DMS114 treated with DMSO at 0.1 percent for 48 hours (cell line): Measurements from ENCODE around the gene NR2E3.
"Not testable (repeated sequence)": the region's sequence is repeated elsewhere in the genome, so short reads cannot be mapped to it uniquely, and the experiment has no call there.

Experiments used
- DNase-seq: peaks from one replicate; lab custom pipeline; 2025; ENCODE audit not compliant: unreplicated experiment; lab: John Stamatoyannopoulos, UW

The NR2E3 gene

GRCh38 chr15:71813723-71814470, 3.5 kb downstream of the NR2E3 start:
- DNase-seq: no peak

- DNase-seq: no peak
Observed at GRCh38 chr15:71815301-71815700, 4.9 kb downstream of the NR2E3 start.

- no peak for DNase-seq
Observed at GRCh38 chr15:71817351-71817750, 7.0 kb downstream of the NR2E3 start.

GRCh38 chr15:71820127-71820526, 9.8 kb downstream of the NR2E3 start:
- no peak for DNase-seq

GRCh38 chr15:71821547-71822129, 11.3 kb downstream of the NR2E3 start:
- DNase-seq: no peak

- no peak for DNase-seq
Observed at GRCh38 chr15:71822890-71823630, 12.7 kb downstream of the NR2E3 start.

GRCh38 chr15:71823801-71824200, 13.4 kb downstream of the NR2E3 start:
- no peak for DNase-seq

- no peak for DNase-seq
Observed at GRCh38 chr15:71825021-71825730, 14.8 kb downstream of the NR2E3 start.

- no peak for DNase-seq
Observed at GRCh38 chr15:71826196-71826595, 15.8 kb downstream of the NR2E3 start.

- DNase-seq: no peak
Observed at GRCh38 chr15:71830981-71831380, 20.6 kb downstream of the NR2E3 start.

- DNase-seq: no peak
Observed at GRCh38 chr15:71841563-71841962, 31.2 kb downstream of the NR2E3 start.

GRCh38 chr15:71844916-71845315, 34.6 kb downstream of the NR2E3 start:
- DNase-seq: no peak

- DNase-seq: no peak
Observed at GRCh38 chr15:71853543-71853942, 43.2 kb downstream of the NR2E3 start.

GRCh38 chr15:71858232-71858631, 47.9 kb downstream of the NR2E3 start:
- DNase-seq: not testable (repeated sequence)
